IMR-90 (cell line): Measurements from ENCODE around the gene AKT1S1. TPM values are rescaled to one million over a fixed set of nuclear protein-coding genes. Genes with fewer than 3 reads are reported as not detected.

Source experiments
- ATAC-seq: fragments of 200-7000 bp; cut with Tn5 transposase; 2 replicates; pipeline ENCODE4 v1.9.1; 2020; ENCODE audit warnings: low read depth, mild to moderate bottlenecking, moderate library complexity
- BruUV-seq: library from RNA; stranded (reverse); fragments of 400-500 nt; replicated peaks from 2 replicates; lab custom pipeline; 2021; lab: Mats Ljungman, UMichigan
- CTCF ChIA-PET: fragments of 300-600 bp; formaldehyde crosslinking; extraction: SDS; loops from one replicate; lab custom pipeline; 2021; ENCODE audit warnings: antibody characterized with exemption; lab: Yijun Ruan, JAX
- POLR2A ChIA-PET: fragments of 300-600 bp; sonication (Branson Sonifier 250); formaldehyde crosslinking; loops from one replicate; lab custom pipeline; 2022; ENCODE audit warnings: antibody characterized with exemption; ENCODE audit not compliant: unreplicated experiment; lab: Charles Lee
- DNase-seq: peaks from one replicate; pipeline ENCODE4 v3.0.0; 2013
- H2AFZ ChIP-seq: replicated peaks from 2 replicates; pipeline ENCODE3; 2013; ENCODE audit warnings: low read length, mild to moderate bottlenecking; ENCODE audit not compliant: poor library complexity
- H2AK5ac ChIP-seq: 2 replicates; pipeline ENCODE4 v1.6.1; 2013; ENCODE audit warnings: low read depth, low read length, inconsistent platforms
- H2AK9ac ChIP-seq: replicated peaks from 2 replicates; pipeline ENCODE3; 2013; ENCODE audit warnings: mild to moderate bottlenecking, low read depth, low read length, moderate library complexity; ENCODE audit not compliant: poor library complexity
- H2BK120ac ChIP-seq: 2 replicates; pipeline ENCODE4 v1.6.1; 2013; ENCODE audit warnings: low read depth, low read length, inconsistent platforms
- H2BK15ac ChIP-seq: 3 replicates; pipeline ENCODE4 v1.6.1; 2013; ENCODE audit warnings: low read depth, low read length, inconsistent platforms
- H2BK20ac ChIP-seq: 2 replicates; pipeline ENCODE4 v1.6.1; 2013; ENCODE audit warnings: low read depth, mild to moderate bottlenecking, inconsistent platforms, low read length, moderate library complexity
- H2BK5ac ChIP-seq: 2 replicates; pipeline ENCODE4 v1.6.1; 2013; ENCODE audit warnings: mild to moderate bottlenecking, low read depth, low read length, inconsistent platforms; ENCODE audit not compliant: poor library complexity, severe bottlenecking
- H3K14ac ChIP-seq: replicated peaks from 2 replicates; pipeline ENCODE4 v1.6.1; 2013; ENCODE audit warnings: low read depth, low read length, inconsistent platforms
- H3K18ac ChIP-seq: 2 replicates; pipeline ENCODE4 v1.6.1; 2013; ENCODE audit warnings: low read depth, low read length, control low read depth
- H3K23ac ChIP-seq: 2 replicates; pipeline ENCODE4 v1.6.1; 2013; ENCODE audit warnings: low read depth, low read length, inconsistent platforms
- H3K27ac ChIP-seq: 2 replicates; pipeline ENCODE4 v1.5.1; 2013; ENCODE audit warnings: mild to moderate bottlenecking, control low read depth, low read length; ENCODE audit not compliant: insufficient read depth
- H3K27me3 ChIP-seq: 2 replicates; pipeline ENCODE4 v1.6.1; 2013; ENCODE audit warnings: low read length; ENCODE audit not compliant: control insufficient read depth, insufficient read depth
- H3K36me3 ChIP-seq: 2 replicates; pipeline ENCODE4 v1.6.1; 2013; ENCODE audit warnings: low read length, mixed read lengths; ENCODE audit not compliant: control insufficient read depth, insufficient read depth
- H3K4ac ChIP-seq: 2 replicates; pipeline ENCODE4 v1.6.1; 2013; ENCODE audit warnings: low read depth, low read length, inconsistent platforms
- H3K4me1 ChIP-seq: 2 replicates; pipeline ENCODE4 v1.6.1; 2013; ENCODE audit warnings: low read length, mixed read lengths; ENCODE audit not compliant: control insufficient read depth, insufficient read depth
- H3K4me2 ChIP-seq: 2 replicates; pipeline ENCODE4 v1.6.1; 2013; ENCODE audit warnings: low read depth, mild to moderate bottlenecking, control low read depth, low read length, moderate library complexity
- H3K4me3 ChIP-seq: 2 replicates; pipeline ENCODE4 v1.5.1; 2013; ENCODE audit warnings: low read depth, mild to moderate bottlenecking, control low read depth, low read length, moderate library complexity; ENCODE audit not compliant: insufficient read depth
- H3K56ac ChIP-seq: 2 replicates; pipeline ENCODE4 v1.6.1; 2013; ENCODE audit warnings: low read length, inconsistent platforms; ENCODE audit not compliant: insufficient read depth; ENCODE audit errors: extremely low read depth
- H3K79me1 ChIP-seq, 2 experiments: 2 replicates each; pipeline ENCODE4 v1.6.1; 2013; ENCODE audit warnings: low read length in 2 of 2, inconsistent platforms in 1 of 2, low read depth in 1 of 2
- H3K9ac ChIP-seq: 2 replicates; pipeline ENCODE4 v1.6.1; 2013; ENCODE audit warnings: low read depth, low read length, control low read depth
- H3K9me1 ChIP-seq: 2 replicates; pipeline ENCODE4 v1.6.1; 2013; ENCODE audit warnings: low read length, inconsistent platforms; ENCODE audit not compliant: insufficient read depth
- H3K9me3 ChIP-seq: 2 replicates; pipeline ENCODE4 v1.6.1; 2013; ENCODE audit warnings: low read length; ENCODE audit not compliant: control insufficient read depth, insufficient read depth
- H4K20me1 ChIP-seq: 2 replicates; pipeline ENCODE4 v1.6.1; 2013; ENCODE audit warnings: low read length, inconsistent platforms; ENCODE audit not compliant: insufficient read depth
- H4K5ac ChIP-seq: 2 replicates; pipeline ENCODE4 v1.6.1; 2013; ENCODE audit warnings: mild to moderate bottlenecking, low read depth, low read length, control low read depth
- H4K8ac ChIP-seq, 2 experiments: 2 replicates each; pipeline ENCODE4 v1.6.1; 2013; ENCODE audit warnings: low read depth in 2 of 2, low read length in 2 of 2, control low read depth in 1 of 2, inconsistent platforms in 1 of 2
- H4K91ac ChIP-seq: 2 replicates; pipeline ENCODE4 v1.6.1; 2013; ENCODE audit warnings: low read depth, low read length, inconsistent platforms; ENCODE audit not compliant: insufficient read depth
- BHLHE40 ChIP-seq: fragments of 150-350 bp; IDR thresholded peaks from 2 replicates; pipeline ENCODE4 v1.6.1; 2016; ENCODE audit warnings: mild to moderate bottlenecking, low read depth, low read length
- FOS ChIP-seq: fragments of 150-350 bp; IDR thresholded peaks from 2 replicates; pipeline ENCODE4 v1.6.1; 2016; ENCODE audit warnings: low read depth, low read length
- MAZ ChIP-seq: IDR thresholded peaks from 2 replicates; pipeline ENCODE4 v1.6.1; 2012; ENCODE audit warnings: low read depth, mild to moderate bottlenecking, low read length, improper control_type of control experiment, moderate library complexity, borderline replicate concordance
- WGBS, 2 experiments: methylation state at CpG; one replicate each; pipeline versions ENCODE4 v1.1.5 to v1.1.7; 2013; ENCODE audit warnings: missing lambda C conversion rate in 2 of 2; ENCODE audit not compliant: insufficient read length in 1 of 2; ENCODE audit errors: extremely low coverage in 2 of 2; 5-methylcytosine and 5-hydroxymethylcytosine counted together
- dilution Hi-C: fragments of 300-500 bp; cut with HindIII; formaldehyde crosslinking; loops from one replicate; pipeline ENCODE4 v1.14.3; 2018; ENCODE audit warnings: low sequenced_read_pairs; ENCODE audit not compliant: unreplicated experiment
- in situ Hi-C: fragments of 300-500 bp; cut with MboI; formaldehyde crosslinking; loops from 3 replicates; pipeline ENCODE4 v1.14.3; 2019; ENCODE audit warnings: low sequenced_read_pairs, inconsistent platforms, mixed read lengths
- intact Hi-C: fragments of 100-400 bp; cut with micrococcal nuclease; formaldehyde crosslinking; loops from 2 replicates; pipeline ENCODE4 v1.10.0; 2022
- polyA plus RNA-seq, 3 experiments: library from polyadenylated mRNA; depleted of rRNA; stranded (reverse); fragments of >200 nt; gene quantifications; 2 replicates each; pipeline ENCODE4 v1.2.3, GENCODE V29; 2012; ENCODE audit warnings: low replicate concordance in 1 of 3
- total RNA-seq: library from RNA; depleted of rRNA; stranded (reverse); fragments of >200 nt; gene quantifications from 2 replicates; pipeline ENCODE4 v1.2.3, GENCODE V29; 2012
- TF ChIP-seq, protein P1 (sequence below): fragments of 150-350 bp; IDR thresholded peaks from 2 replicates; pipeline ENCODE4 v1.6.1; 2017; ENCODE audit warnings: mild to moderate bottlenecking, antibody characterized with exemption, low read length, low read depth

The AKT1S1 gene
- total and polyA plus RNA-seq, 2 of the 4 experiments (the other 2 are of a cell fraction): 3.6 to 54.4 TPM

DNA sequence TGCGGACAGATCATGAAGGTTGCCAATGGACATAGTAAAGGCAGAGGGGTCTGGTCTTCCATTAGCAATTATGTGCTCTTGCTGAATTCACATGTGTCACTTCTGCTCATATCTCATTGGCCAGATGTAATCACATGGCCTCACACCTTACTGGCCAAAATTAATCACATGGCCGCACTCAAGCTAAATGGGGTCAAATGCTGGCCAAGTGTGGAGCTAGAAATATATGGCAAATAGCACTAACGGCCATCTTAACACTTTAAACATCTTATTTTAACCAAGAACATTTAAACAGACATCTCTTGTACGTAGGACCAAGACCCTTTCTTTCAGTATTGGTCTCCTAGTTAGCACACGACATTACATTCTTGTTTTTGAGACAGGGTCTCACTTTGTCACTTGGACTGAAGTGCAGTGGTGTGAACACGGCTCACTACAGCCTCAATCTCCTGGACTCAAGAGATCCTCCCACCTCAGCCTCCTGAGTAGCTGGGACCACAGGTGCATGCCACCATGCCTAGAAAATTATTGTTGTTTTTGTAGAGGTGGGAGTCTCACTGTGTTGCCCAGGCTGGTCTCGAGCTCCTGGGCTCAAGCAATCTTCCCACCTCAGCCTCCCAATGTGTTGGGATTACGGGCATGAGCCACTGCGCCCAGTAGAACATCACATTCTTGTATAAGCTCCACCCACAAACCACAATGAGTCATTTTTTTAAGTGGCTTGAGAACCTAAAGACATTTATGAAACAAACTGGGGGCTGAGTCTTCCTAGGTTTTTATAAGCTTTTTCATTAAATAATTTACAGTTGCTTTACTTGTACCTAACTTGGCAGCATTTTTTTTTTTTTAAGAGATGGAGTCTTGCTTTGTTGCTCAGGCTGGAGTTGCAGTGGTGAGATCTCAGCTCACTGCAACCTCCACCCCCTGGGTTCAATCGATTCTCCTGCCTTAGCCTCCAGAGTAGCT, 29.1 kb downstream of the AKT1S1 start:
- H4K91ac ChIP-seq: peak overlapping the region; percentile 25; the same call in 1 of the 2 replicates
- intact Hi-C loops (loop anchor here (2.0 kb wide), 1 partner anchor 29 kb away; the partner anchor contains the start of gene MED25), dilution Hi-C loops (no loop called here), in situ Hi-C loops (no loop called here)
- H3K27ac ChIP-seq: no peak overlapping the region; the same call in 1 of the 2 replicates
- no peak overlapping the region for H3K56ac ChIP-seq
- TF ChIP-seq, protein P1, sequence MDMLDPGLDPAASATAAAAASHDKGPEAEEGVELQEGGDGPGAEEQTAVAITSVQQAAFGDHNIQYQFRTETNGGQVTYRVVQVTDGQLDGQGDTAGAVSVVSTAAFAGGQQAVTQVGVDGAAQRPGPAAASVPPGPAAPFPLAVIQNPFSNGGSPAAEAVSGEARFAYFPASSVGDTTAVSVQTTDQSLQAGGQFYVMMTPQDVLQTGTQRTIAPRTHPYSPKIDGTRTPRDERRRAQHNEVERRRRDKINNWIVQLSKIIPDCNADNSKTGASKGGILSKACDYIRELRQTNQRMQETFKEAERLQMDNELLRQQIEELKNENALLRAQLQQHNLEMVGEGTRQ: peak; percentile 78
- TF ChIP-seq BHLHE40 (0 out of 2 replicates have a peak, but pooled peaks have one; percentile 36), MAZ (no peak), FOS (peak; percentile 53; the same call in 1 of the 2 replicates)
- no peak overlapping the region for H3K9ac ChIP-seq
- no peak overlapping the region for H4K8ac ChIP-seq
- peak overlapping the region; percentile 47; the same call in 1 of the 2 replicates for H4K5ac ChIP-seq
- ATAC-seq (0 out of 2 replicates have a peak, but pooled peaks have one; percentile 4), DNase-seq (peak; percentile 91)
- no peaks in the 10 kb centered on the region for H3K27me3 ChIP-seq
- H3K14ac ChIP-seq: peak overlapping the region; percentile 55; the same call in 1 of the 2 replicates
- H3K4me3 ChIP-seq: no peak overlapping the region
- peaks cover 27 to 62% of the 10 kb centered on the region in 2 experiments for H3K79me1 ChIP-seq
- POLR2A ChIA-PET: interaction anchor here (0.6 kb wide), 2 partner anchors 92 to 132 kb away, joined by 3 to 7 read pairs; no protein-coding TSS in a partner anchor
- peak overlapping the region; percentile 69 for H2BK5ac ChIP-seq
- no peak overlapping the region for H2BK120ac ChIP-seq
- peak overlapping the region; percentile 12; the same call in 1 of the 3 replicates for H2BK15ac ChIP-seq
- H3K4me1 ChIP-seq: peaks cover 14% of the 10 kb centered on the region
- H2AFZ ChIP-seq: no peak overlapping the region
- peak overlapping the region; percentile 29; the same call in 1 of the 2 replicates for H2AK5ac ChIP-seq
- peak overlapping the region; percentile 36; the same call in 1 of the 2 replicates for H3K4me2 ChIP-seq
- peak overlapping the region; percentile 58 for H2BK20ac ChIP-seq
- 100% methylated on average over 1 of the region's 10 CpGs; no CpG with 5 or more reads in 1 of the 2 experiments for WGBS, 2 experiments
- H3K36me3 ChIP-seq: 0 out of 2 replicates have a peak, but pooled peaks cover 3% of the 10 kb centered on the region
- CTCF ChIA-PET: interaction anchor here (0.6 to 0.9 kb wide), 3 partner anchors 9 to 375 kb away, joined by 3 read pairs; no protein-coding TSS in a partner anchor
- H3K9me3 ChIP-seq: no peaks in the 10 kb centered on the region
- H2AK9ac ChIP-seq: no peak overlapping the region
- peaks cover 22% of the 10 kb centered on the region for H4K20me1 ChIP-seq
- BruUV-seq: no TSS peak
- peak overlapping the region; percentile 70 for H3K4ac ChIP-seq
- peak overlapping the region; percentile 10; the same call in 1 of the 2 replicates for H3K18ac ChIP-seq
- peaks cover 20% of the 10 kb centered on the region for H3K9me1 ChIP-seq
- peak overlapping the region; percentile 43; the same call in 1 of the 2 replicates for H3K23ac ChIP-seq
